NB4 (cell line): Measurements from ENCODE around the gene HDAC7.

Source experiments
- CTCF ChIP-seq: IDR thresholded peaks from one replicate; pipeline ENCODE4 v1.5.1; 2012; ENCODE audit warnings: low read depth, low read length
- POLR2A ChIP-seq: IDR thresholded peaks from 2 replicates; pipeline ENCODE4 v1.6.1; 2011; ENCODE audit warnings: mild to moderate bottlenecking; ENCODE audit not compliant: insufficient read length; ENCODE audit errors: extremely low read depth

GRCh38 chr12:47817272-47818006, 2.3 kb downstream of the HDAC7 start:
- peak; percentile 30 for TF ChIP-seq CTCF
- no peak for TF ChIP-seq POLR2A
